PC-3 (cell line): ENCODE results near the gene DLL4.

ENCODE experiments used
- EZH2 ChIP-seq: fragments of 300-600 bp; sonication (generic); IDR thresholded peaks from one replicate; pipeline ENCODE4 v1.6.1; 2017; ENCODE audit warnings: antibody characterized with exemption, mild to moderate bottlenecking, low read length; ENCODE audit not compliant: unreplicated experiment
- EZH2phosphoT487 ChIP-seq: fragments of 300-600 bp; sonication (generic); IDR thresholded peaks from 2 replicates; pipeline ENCODE4 v1.6.1; 2018; ENCODE audit warnings: mild to moderate bottlenecking, antibody characterized with exemption, low read length, borderline replicate concordance
- TF ChIP-seq, protein P1 (sequence below): fragments of 300-600 bp; sonication (generic); conservative IDR thresholded peaks from 2 replicates; pipeline ENCODE4 v1.5.1; 2017; ENCODE audit warnings: antibody characterized with exemption, low read depth, mild to moderate bottlenecking, low read length

DNA sequence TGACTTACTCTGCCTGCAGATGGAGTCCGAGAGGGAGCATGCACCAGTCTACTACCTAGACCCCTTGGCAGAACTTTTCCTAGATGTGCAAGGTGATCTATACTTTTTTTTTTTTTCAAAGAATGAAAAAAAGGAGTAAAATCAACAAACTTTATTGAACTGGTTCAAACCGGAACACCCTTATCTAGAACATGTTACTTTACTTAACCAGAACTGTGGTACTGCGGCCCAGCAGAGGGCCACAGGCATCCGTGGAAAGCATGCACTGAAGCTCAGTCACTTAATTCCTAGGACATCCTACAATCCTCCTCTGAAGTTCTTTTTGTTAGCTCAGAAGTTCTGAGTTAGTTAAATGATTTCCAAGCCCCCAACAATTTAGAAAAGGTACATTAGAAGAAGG lies 45.7 kb downstream of the DLL4 start:
- TF ChIP-seq, protein P1, sequence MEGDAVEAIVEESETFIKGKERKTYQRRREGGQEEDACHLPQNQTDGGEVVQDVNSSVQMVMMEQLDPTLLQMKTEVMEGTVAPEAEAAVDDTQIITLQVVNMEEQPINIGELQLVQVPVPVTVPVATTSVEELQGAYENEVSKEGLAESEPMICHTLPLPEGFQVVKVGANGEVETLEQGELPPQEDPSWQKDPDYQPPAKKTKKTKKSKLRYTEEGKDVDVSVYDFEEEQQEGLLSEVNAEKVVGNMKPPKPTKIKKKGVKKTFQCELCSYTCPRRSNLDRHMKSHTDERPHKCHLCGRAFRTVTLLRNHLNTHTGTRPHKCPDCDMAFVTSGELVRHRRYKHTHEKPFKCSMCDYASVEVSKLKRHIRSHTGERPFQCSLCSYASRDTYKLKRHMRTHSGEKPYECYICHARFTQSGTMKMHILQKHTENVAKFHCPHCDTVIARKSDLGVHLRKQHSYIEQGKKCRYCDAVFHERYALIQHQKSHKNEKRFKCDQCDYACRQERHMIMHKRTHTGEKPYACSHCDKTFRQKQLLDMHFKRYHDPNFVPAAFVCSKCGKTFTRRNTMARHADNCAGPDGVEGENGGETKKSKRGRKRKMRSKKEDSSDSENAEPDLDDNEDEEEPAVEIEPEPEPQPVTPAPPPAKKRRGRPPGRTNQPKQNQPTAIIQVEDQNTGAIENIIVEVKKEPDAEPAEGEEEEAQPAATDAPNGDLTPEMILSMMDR = no peak
- TF ChIP-seq EZH2 (no peak), EZH2phosphoT487 (no peak)
